Left lung (tissue), 10 donors: ENCODE results near the gene HSD3B7. TPM values are rescaled to one million over a fixed set of nuclear protein-coding genes. Genes with fewer than 3 reads are reported as not detected.

Experiments used
- ATAC-seq: fragments of 200-7000 bp; cut with Tn5 transposase; one replicate; pipeline ENCODE4 v1.9.1; 2020; ENCODE audit warnings: moderate library complexity
- DNase-seq, 4 donors: peaks; one replicate each; pipeline ENCODE4 v3.0.0-alpha.2; 2013 to 2020
- H3K27ac ChIP-seq, 2 donors: fragments of 200-600 bp; sonication (generic) in 1 of 2; one replicate each; pipeline versions ENCODE4 v1.5.0 to v1.8.0; 2020 to 2021
- H3K27me3 ChIP-seq, 2 donors: fragments of 200-600 bp; sonication (generic) in 1 of 2; one replicate each; pipeline versions ENCODE4 v1.5.0 to v1.8.0; 2020 to 2021
- H3K36me3 ChIP-seq, 2 donors: fragments of 200-600 bp; sonication (generic) in 1 of 2; one replicate each; pipeline versions ENCODE4 v1.5.0 to v1.8.0; 2020 to 2021
- H3K4me1 ChIP-seq, 2 donors: fragments of 200-600 bp; one replicate each; pipeline ENCODE4 v1.8.0; 2021
- H3K4me3 ChIP-seq, 2 donors: fragments of 200-600 bp; sonication (generic) in 1 of 2; one replicate each; pipeline versions ENCODE4 v1.5.0 to v1.8.0; 2020 to 2021; ENCODE audit warnings: mild to moderate bottlenecking in 1 of 2
- H3K9me3 ChIP-seq, 2 donors: fragments of 200-600 bp; sonication (generic) in 1 of 2; one replicate each; pipeline versions ENCODE4 v1.5.0 to v1.8.0; 2020 to 2021
- CTCF ChIP-seq, 2 donors: fragments of 200-600 bp; sonication (generic) in 1 of 2; IDR thresholded peaks; one replicate each; pipeline versions ENCODE4 v1.5.0 to v1.8.0; 2021; ENCODE audit warnings: antibody characterized with exemption in 2 of 2
- intact Hi-C, 2 donors: fragments of 100-400 bp; cut with DNase I; formaldehyde crosslinking; loops; one replicate each; pipeline versions ENCODE4 v1.11.2 to v1.14.2; 2022
- polyA plus RNA-seq, 6 donors: library from polyadenylated mRNA; unstranded; fragments of 120-200 nt; gene quantifications; one replicate each; pipeline ENCODE4 v1.2.1, GENCODE V29; 2013; ENCODE audit not compliant: insufficient read length in 6 of 6
- total RNA-seq, 2 donors: library from RNA; stranded (reverse); fragmentation: NEBNext Ultra II Directional; extraction: Animal tissue kit (Norgen Biotek cat#: 25700); gene quantifications; one replicate each; pipeline ENCODE4 v1.2.1, GENCODE V29; 2021
- donor health status: DM: no; HTN: yes; CAD: no.
- donor health status: DM: no; HTN: no; CAD: no.

HSD3B7 gene
- total and polyA plus RNA-seq, 8 donors, result 3.9 to 28.4 (median 4.8) TPM

- Histone ChIP-seq H3K9me3 (no peaks in the 10 kb centered on the region), H3K27ac (no peak overlapping the region), H3K4me1 (no peaks in the 10 kb centered on the region), H3K36me3 (peaks cover 0 to 100% of the 10 kb centered on the region in 2 donors), H3K27me3 (no peaks in the 10 kb centered on the region), H3K4me3 (no peak overlapping the region)
- DNase-seq, result no peak
- intact Hi-C loops, result no loop called here
- no peak for ATAC-seq
- TF ChIP-seq CTCF (IDR thresholded peaks at IDR 0.05), result no peak
Measured at GRCh38 chr16:30971298-30971697, 13.7 kb upstream of the HSD3B7 start.

GRCh38 chr16:30972872-30973271, 12.1 kb upstream of the HSD3B7 start:
- intact Hi-C loops, result no loop called here
- H3K36me3 ChIP-seq, result peaks cover 0 to 100% of the 10 kb centered on the region in 2 donors
- H3K4me3 ChIP-seq, result no peak overlapping the region
- H3K27me3 ChIP-seq, result no peaks in the 10 kb centered on the region
- no peak overlapping the region for H3K27ac ChIP-seq
- ATAC-seq (no peak), DNase-seq (no peak)
- no peaks in the 10 kb centered on the region for H3K4me1 ChIP-seq
- H3K9me3 ChIP-seq, result no peaks in the 10 kb centered on the region
- no peak for TF ChIP-seq CTCF (IDR thresholded peaks at IDR 0.05)

GRCh38 chr16:30974348-30974747, 10.7 kb upstream of the HSD3B7 start:
- Histone ChIP-seq H3K27ac (no peak overlapping the region), H3K9me3 (no peaks in the 10 kb centered on the region), H3K36me3 (peaks cover 0 to 100% of the 10 kb centered on the region in 2 donors), H3K27me3 (no peaks in the 10 kb centered on the region), H3K4me3 (no peak overlapping the region), H3K4me1 (no peaks in the 10 kb centered on the region)
- TF ChIP-seq CTCF (IDR thresholded peaks at IDR 0.05), result no peak
- DNase-seq, result no peak
- intact Hi-C loops, result no loop called here
- no peak for ATAC-seq

GRCh38 chr16:30976486-30976885, 8.5 kb upstream of the HSD3B7 start:
- H3K36me3 ChIP-seq, result peaks cover 0 to 100% of the 10 kb centered on the region in 2 donors
- intact Hi-C loops, result no loop called here
- H3K4me1 ChIP-seq, result no peaks in the 10 kb centered on the region
- H3K4me3 ChIP-seq, result no peak overlapping the region
- ATAC-seq (no peak), DNase-seq (no peak)
- H3K27me3 ChIP-seq, result no peaks in the 10 kb centered on the region
- H3K27ac ChIP-seq, result no peak overlapping the region
- no peaks in the 10 kb centered on the region for H3K9me3 ChIP-seq
- TF ChIP-seq CTCF (IDR thresholded peaks at IDR 0.05), result no peak

GRCh38 chr16:30977502-30977901, 7.5 kb upstream of the HSD3B7 start:
- DNase-seq (no peak), ATAC-seq (no peak)
- Histone ChIP-seq H3K27ac (no peak overlapping the region), H3K9me3 (no peaks in the 10 kb centered on the region), H3K27me3 (no peaks in the 10 kb centered on the region), H3K4me1 (no peaks in the 10 kb centered on the region), H3K4me3 (no peak overlapping the region), H3K36me3 (peaks cover 0 to 100% of the 10 kb centered on the region in 2 donors)
- TF ChIP-seq CTCF (IDR thresholded peaks at IDR 0.05), result no peak
- intact Hi-C loops, result no loop called here
